ENCODE data around the gene SLC7A5.

Gene SLC7A5

DNA sequence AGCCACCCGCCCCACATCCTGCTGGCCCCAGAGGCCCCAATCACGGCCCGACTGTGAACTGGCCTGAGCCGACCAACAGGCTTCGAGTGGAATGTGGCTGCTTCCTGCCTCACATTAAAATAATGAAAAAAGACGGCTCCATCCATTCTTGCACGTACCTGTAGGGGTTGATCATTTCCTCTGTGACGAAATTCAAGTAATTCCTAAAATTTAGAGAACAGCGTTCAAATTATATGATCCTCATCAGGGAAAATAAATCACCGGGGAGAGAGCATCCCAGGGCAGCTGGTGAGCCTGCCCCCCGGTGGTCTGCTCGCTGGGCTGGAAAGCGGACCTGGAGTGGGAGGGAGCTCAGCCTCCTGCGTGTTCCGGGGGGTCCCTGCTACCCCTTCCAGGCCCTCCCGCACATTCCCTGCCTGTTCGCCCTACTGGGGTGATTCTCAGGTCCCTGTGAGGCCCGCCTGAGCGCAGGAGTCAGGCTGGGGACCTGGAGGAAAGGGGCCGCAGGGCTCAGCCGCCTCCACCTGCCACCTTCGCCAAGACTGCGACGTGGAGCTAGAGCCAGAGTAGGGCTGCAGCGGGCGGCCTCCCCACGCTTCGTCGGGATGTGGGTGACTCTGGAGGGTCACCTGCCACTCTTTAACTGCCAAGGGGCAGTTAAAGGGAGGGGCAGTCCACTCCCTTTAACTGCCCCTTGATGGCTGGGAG lies 28.9 kb downstream of the SLC7A5 start:
- H3K27ac ChIP-seq, result no peak overlapping the region
- TF ChIP-seq, protein P1, sequence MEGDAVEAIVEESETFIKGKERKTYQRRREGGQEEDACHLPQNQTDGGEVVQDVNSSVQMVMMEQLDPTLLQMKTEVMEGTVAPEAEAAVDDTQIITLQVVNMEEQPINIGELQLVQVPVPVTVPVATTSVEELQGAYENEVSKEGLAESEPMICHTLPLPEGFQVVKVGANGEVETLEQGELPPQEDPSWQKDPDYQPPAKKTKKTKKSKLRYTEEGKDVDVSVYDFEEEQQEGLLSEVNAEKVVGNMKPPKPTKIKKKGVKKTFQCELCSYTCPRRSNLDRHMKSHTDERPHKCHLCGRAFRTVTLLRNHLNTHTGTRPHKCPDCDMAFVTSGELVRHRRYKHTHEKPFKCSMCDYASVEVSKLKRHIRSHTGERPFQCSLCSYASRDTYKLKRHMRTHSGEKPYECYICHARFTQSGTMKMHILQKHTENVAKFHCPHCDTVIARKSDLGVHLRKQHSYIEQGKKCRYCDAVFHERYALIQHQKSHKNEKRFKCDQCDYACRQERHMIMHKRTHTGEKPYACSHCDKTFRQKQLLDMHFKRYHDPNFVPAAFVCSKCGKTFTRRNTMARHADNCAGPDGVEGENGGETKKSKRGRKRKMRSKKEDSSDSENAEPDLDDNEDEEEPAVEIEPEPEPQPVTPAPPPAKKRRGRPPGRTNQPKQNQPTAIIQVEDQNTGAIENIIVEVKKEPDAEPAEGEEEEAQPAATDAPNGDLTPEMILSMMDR (conservative IDR thresholded peaks at IDR 0.05), result no peak

DNA sequence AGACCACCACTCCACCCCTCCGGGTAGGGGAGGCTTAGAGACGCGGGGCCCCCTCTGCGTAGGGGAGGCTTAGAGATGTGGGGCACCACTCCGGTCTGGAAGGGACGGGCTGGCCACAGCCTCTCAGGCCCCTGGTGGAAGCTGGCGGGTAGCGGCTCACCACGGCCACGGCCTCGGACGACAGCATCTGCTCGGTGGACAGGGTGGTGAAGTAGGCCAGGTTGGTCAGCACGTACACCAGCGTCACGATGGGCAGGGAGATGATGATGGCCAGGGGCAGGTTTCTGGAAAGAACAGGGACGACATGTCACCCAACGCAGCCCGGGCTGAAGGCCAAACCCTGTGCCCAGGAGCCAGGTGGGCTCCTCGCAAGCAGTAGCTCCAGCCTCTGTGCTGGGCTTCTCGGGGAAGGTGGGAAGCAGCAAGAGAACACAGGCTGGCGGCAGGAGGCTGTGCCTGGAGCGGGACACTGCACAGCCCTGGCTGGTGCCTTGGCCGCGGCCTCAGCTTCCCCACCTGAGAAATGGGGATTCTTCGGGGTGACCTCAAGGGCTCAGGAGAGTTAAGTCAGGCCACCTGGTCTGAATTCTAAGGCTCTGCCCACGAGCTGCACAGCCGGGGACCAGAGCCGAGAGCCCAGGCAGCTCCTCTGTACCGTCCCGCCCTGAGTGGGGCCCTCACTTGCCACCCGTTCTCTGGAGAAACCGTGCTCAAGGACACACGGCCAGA lies 29.6 kb downstream of the SLC7A5 start:
- TF ChIP-seq, protein P1 (conservative IDR thresholded peaks at IDR 0.05), result no peak
- no peak overlapping the region for H3K27ac ChIP-seq

DNA sequence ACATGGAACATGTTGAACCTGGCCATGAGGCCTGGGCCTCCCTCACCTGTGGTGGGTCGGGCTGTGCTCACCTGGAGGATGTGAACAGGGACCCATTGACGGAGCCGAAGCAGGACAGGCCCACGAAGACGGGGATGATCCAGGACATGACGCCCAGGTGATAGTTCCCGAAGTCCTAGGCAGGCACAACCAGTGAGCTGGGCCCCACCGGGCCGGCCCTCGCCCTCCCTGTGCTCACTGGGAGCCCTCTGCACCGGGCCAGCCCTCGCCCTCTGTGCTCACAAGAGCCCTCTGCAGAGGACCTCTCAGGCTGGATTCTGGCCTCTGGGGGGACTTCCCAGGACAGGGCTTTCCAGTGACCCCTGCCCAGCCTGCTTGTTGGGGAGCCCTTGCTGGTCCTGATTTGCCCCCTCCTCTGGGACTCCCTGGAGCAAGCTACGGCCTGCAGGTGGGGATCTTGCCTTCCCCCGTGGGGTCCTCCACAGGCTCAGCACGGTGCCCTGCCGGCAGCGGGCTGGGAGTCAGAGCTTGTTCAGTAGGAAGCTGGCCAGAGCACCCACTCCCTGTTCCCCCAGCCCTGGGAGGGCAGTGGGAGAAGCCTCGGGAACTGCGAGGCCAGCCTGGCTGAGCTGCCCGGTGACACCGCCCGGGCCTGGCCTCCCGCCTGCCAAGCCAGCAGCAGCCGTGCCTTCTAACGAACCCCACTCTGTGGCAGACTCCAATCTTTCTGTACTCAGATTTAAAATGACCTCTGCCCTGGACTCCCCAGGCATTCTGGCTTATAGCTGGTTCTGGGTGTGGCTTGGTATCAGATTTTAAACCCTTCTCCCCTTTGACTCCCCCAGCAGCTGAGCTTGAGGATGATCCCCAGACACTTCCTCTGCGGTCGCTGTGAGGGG lies 30.4 kb downstream of the SLC7A5 start:
- no peak overlapping the region for H3K27ac ChIP-seq
- TF ChIP-seq, protein P1 (conservative IDR thresholded peaks at IDR 0.05), result no peak

DNA sequence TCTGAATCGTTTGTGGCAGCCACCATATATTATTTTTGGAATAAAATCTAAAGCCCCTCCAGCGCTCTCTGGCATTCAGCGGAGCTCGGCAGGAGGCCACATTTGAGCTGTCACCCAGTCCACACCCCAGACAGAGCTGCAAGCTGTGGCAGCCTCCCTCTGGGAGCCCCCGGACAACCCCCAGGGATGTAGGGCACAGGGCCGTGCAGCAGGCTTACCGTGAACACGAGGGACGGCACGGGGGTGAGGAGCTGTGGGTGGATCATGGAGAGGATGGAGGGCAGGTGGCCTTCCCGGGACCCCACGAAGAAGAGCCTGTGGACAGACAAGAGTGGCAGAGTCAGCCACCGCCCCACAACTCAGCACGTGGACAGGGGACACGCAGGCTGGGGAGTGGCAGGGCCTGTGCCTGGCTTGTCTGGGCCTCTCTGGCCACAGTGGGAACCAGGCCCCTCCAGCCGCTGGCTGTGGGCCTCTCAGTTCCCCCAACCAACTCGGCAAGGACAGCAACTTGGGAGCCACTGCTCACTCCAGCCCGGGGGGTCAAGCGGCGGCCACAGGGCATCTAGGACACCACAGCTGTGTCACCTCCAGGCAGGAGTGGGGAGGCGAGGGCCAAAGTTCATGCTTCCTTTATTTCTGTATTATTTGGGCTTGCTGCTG lies 31.5 kb downstream of the SLC7A5 start:
- H3K27ac ChIP-seq, result no peak overlapping the region
- TF ChIP-seq, protein P1 (conservative IDR thresholded peaks at IDR 0.05), result no peak

DNA sequence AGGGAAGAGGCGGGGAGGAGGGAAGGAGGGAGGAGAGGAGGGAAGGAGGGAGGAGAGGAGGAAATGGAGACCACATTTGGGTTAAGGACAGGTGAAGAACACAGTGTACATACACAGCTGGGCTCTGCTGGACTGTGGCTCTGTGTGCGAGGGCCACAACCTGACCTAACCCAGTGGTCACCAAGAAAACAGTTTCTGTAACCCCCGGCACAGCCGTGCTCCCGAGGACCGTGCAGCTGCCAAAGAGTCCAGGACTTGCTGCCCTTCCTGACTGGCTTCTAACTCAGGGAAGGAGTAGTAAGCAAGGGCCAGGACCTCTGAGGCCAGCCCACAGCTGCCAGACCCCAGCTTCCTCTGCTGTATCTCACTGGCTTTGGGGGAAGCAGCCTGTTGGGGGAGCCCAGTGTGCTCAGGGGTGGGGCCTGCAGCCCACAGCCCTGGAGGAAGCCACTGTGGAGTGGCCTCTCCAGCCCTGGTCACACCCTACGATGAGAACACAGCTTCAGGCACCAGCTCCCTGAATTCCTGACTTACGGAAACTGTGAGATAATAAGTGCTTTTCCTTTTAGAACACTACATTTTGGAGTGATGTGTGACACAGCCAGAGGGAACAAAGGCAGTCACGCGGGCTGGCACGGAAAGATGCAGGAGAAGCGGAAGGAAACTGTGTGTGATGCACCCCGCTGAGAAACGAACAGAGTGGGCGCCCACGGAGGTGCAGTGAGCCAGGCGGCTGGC lies 32.3 kb downstream of the SLC7A5 start:
- H3K27ac ChIP-seq, result no peak overlapping the region
- TF ChIP-seq, protein P1 (conservative IDR thresholded peaks at IDR 0.05), result no peak

DNA sequence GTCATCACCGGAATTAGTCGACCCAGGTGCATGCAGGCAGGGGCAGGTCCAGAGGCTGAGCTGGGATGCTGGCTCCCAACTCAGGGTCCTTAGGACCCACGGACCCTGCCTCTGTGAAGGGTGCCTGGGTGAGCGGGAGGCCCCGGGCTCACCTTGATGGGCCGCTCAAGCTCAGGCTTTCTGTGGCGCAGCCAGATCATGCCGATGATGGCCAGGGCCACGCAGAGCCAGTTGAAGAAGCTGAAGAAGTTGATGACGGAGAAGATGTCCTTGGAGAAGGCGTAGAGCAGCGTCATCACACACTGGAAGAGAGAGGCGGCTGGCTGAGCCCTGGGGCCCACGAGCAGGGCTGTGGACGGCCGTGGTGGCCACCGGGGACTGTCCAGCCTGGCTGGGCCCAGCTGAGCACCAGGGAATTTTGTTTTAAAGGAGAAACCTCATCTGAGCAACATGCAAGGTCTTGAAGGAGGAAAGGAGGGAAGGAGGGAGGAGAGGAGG lies 32.9 kb downstream of the SLC7A5 start:
- no peak overlapping the region for H3K27ac ChIP-seq
- TF ChIP-seq, protein P1 (conservative IDR thresholded peaks at IDR 0.05), result no peak

Measured in VCaP (cell line).